HEK293T (cell line): ENCODE data around the gene UQCRFS1.

Source experiments
- ARNT ChIP-seq: fragments of 450-650 bp; IDR thresholded peaks from 2 replicates; pipeline ENCODE4 v1.6.1; 2017; ENCODE audit warnings: mild to moderate bottlenecking
- BHLHE40 ChIP-seq: fragments of 450-650 bp; IDR thresholded peaks from 2 replicates; pipeline ENCODE4 v1.6.1; 2016; ENCODE audit warnings: mild to moderate bottlenecking, moderate library complexity, borderline replicate concordance
- CTBP1 ChIP-seq: fragments of 450-650 bp; IDR thresholded peaks from 2 replicates; pipeline ENCODE4 v1.6.1; 2016; ENCODE audit warnings: borderline replicate concordance
- ELF4 ChIP-seq: fragments of 450-650 bp; IDR thresholded peaks from 2 replicates; pipeline ENCODE4 v1.6.1; 2017; ENCODE audit warnings: antibody characterized with exemption
- FOXA1 ChIP-seq: fragments of 450-650 bp; IDR thresholded peaks from 2 replicates; pipeline ENCODE4 v1.6.1; 2016; ENCODE audit warnings: mild to moderate bottlenecking
- FOXK2 ChIP-seq: fragments of 450-650 bp; IDR thresholded peaks from 2 replicates; pipeline ENCODE4 v1.6.1; 2016; ENCODE audit warnings: mild to moderate bottlenecking
- FOXM1 ChIP-seq: fragments of 450-650 bp; IDR thresholded peaks from 2 replicates; pipeline ENCODE4 v1.6.1; 2017; ENCODE audit warnings: mild to moderate bottlenecking, borderline replicate concordance
- HDGF ChIP-seq: fragments of 450-650 bp; IDR thresholded peaks from 2 replicates; pipeline ENCODE4 v1.6.1; 2017; ENCODE audit warnings: antibody characterized with exemption, borderline replicate concordance
- NFRKB ChIP-seq: fragments of 450-650 bp; IDR thresholded peaks from 2 replicates; pipeline ENCODE4 v1.6.1; 2016; ENCODE audit warnings: mild to moderate bottlenecking, moderate library complexity
- PKNOX1 ChIP-seq: fragments of 450-650 bp; IDR thresholded peaks from 2 replicates; pipeline ENCODE4 v1.6.1; 2016
- SP1 ChIP-seq: fragments of 450-650 bp; IDR thresholded peaks from 2 replicates; pipeline ENCODE4 v1.6.1; 2017
- SUZ12 ChIP-seq: fragments of 450-650 bp; IDR thresholded peaks from 2 replicates; pipeline ENCODE4 v1.6.1; 2016; ENCODE audit warnings: mild to moderate bottlenecking
- ZNF384 ChIP-seq: fragments of 450-650 bp; IDR thresholded peaks from 2 replicates; pipeline ENCODE4 v1.6.1; 2016

DNA sequence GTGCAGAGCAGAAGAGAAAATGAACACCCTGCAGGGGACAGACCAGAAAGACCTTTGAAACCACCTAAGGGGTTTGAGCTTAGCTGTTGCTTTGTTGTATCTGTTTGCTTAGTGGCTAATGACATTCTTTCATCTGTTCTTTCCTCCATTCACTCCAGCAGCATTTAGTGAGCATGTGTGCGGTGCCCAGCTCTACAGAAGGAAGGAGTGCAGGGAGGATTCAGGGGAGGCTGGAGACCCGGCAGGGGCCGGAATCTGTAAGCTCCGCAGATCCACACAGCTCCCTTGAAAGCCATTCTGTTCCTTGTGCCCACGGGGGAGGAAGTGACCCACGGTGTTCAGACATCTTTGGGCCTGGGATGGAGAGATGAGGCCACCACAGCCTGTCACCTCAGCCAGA, 27.5 kb downstream of the UQCRFS1 start:
- TF ChIP-seq BHLHE40 (no peak), FOXM1 (no peak), PKNOX1 (no peak), ZNF384 (no peak), SP1 (no peak), CTBP1 (no peak), ARNT (no peak), FOXK2 (no peak), HDGF (no peak), NFRKB (no peak), FOXA1 (no peak), SUZ12 (no peak), ELF4 (no peak)
